ENCODE measurements around the gene NAA16. TPM values are rescaled to one million over a fixed set of nuclear protein-coding genes. Genes with fewer than 3 reads are reported as not detected.

Gene NAA16
- total RNA-seq, 1 experiment from 2014 or later: 9.8 TPM

DNA sequence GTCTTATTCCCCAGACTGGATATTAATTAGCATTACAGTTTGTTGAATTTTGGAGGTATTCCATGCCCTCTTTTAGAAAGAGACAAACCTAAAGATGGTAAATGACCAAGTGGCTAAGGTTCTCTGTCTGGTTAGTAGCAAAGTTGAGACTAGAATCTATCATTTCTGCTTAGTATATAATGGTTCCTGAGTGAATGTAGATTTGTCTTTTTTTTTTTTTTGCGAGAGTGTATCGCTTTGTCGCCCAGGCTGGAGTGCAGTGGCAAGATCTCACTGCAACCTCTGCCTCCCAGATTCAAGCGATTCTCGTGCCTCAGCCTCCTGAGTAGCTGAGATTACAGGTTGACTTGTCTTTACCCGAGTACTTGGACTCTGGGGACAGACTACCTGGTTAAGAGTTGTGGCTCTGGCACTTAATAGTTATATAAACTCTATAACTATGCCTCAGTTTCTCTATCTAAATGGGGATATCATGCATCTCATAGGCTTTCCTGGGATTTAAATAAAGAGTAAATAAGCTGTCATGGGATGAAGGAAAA, 2.7 kb downstream of the NAA16 start:
- Histone ChIP-seq H3K27me3 (ENCODE audit: low read length) (no peaks in the 10 kb centered on the region), H3K4me3 (ENCODE audit: low read length) (peak overlapping the region; percentile 89), H3K9me2 (replicated peaks; ENCODE audit: low read length) (no peaks in the 10 kb centered on the region), H3K79me2 (ENCODE audit: low read length) (peaks cover 77% of the 10 kb centered on the region), H3F3A (ENCODE audit: low read length, unreplicated experiment) (no peaks in the 10 kb centered on the region), H3K4me2 (ENCODE audit: low read length) (peak overlapping the region; percentile 81), H2AFZ (ENCODE audit: low read length) (no peak overlapping the region), H3K27ac (ENCODE audit: low read length) (no peak overlapping the region), H4K20me1 (ENCODE audit: low read length) (peaks cover 19% of the 10 kb centered on the region; the same call in 1 of the 2 replicates), H3K9ac (ENCODE audit: low read length) (peak overlapping the region; percentile 98; the same call in 1 of the 2 replicates), H3K9me3 (ENCODE audit: low read length) (no peaks in the 10 kb centered on the region), H3K4me1 (ENCODE audit: insufficient read depth, low read length) (peaks cover 18% of the 10 kb centered on the region; the same call in 1 of the 2 replicates), H3K36me3 (ENCODE audit: low read depth, low read length) (no peaks in the 10 kb centered on the region)
- no TSS peak for BruUV-seq (replicated peaks)
- ATAC-seq (no peak), DNase-seq (no peak)
- TF ChIP-seq, protein P1, sequence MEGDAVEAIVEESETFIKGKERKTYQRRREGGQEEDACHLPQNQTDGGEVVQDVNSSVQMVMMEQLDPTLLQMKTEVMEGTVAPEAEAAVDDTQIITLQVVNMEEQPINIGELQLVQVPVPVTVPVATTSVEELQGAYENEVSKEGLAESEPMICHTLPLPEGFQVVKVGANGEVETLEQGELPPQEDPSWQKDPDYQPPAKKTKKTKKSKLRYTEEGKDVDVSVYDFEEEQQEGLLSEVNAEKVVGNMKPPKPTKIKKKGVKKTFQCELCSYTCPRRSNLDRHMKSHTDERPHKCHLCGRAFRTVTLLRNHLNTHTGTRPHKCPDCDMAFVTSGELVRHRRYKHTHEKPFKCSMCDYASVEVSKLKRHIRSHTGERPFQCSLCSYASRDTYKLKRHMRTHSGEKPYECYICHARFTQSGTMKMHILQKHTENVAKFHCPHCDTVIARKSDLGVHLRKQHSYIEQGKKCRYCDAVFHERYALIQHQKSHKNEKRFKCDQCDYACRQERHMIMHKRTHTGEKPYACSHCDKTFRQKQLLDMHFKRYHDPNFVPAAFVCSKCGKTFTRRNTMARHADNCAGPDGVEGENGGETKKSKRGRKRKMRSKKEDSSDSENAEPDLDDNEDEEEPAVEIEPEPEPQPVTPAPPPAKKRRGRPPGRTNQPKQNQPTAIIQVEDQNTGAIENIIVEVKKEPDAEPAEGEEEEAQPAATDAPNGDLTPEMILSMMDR (conservative IDR thresholded peaks at IDR 0.05; ENCODE audit: low read depth, low read length): no peak
- TF ChIP-seq EZH2 (IDR thresholded peaks at IDR 0.05; ENCODE audit: low read length, unreplicated experiment) (no peak), EZH2phosphoT487 (IDR thresholded peaks at IDR 0.05; ENCODE audit: borderline replicate concordance, low read length) (no peak)
- ChIA-PET CTCF (interaction anchor here (0.7 kb wide), 1 partner anchor 56 kb away, joined by 3 read pairs; no protein-coding TSS in a partner anchor), POLR2A (ENCODE audit: unreplicated experiment) (no interaction called here)
- intact Hi-C loops (cut with micrococcal nuclease): loop anchor here (10.0 kb wide), 2 partner anchors 179 to 249 kb away; partner anchors contain the start of genes KBTBD6 and WBP4

DNA sequence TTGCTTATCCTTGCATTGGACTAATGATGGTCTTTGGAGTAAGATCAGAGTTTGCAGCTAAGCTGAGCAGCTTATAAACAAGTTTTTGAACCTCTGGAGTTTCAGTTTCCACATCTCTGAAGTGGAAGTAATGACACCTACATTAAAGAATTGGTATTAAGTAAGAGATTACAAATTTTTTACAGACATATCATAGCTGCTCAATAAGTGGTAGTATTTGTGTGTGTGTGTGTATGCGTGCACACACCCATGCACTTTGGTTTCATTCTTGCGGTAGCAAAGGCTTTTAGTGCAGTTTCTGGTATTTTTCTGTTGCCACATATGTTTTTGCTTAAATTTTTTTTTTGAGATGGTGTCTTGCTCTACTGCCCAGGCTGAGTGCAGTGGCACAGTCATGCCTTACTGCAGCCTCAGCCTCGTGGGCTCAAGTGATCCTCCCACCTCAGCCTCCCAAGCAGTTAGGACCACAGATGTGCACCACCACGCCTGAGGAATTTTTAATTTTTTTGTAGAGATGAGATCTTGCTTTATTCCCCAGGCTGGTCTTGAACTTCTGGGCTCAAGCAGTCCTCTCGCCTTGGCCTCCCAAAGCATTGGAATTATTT, 4.5 kb downstream of the NAA16 start:
- intact Hi-C loops (cut with micrococcal nuclease): loop anchor here (10.0 kb wide), 2 partner anchors 181 to 251 kb away; partner anchors contain the start of genes KBTBD6 and WBP4
- no peak overlapping the region for H2AFZ ChIP-seq (ENCODE audit: low read length)
- TF ChIP-seq EZH2 (IDR thresholded peaks at IDR 0.05; ENCODE audit: low read length, unreplicated experiment) (no peak), EZH2phosphoT487 (IDR thresholded peaks at IDR 0.05; ENCODE audit: borderline replicate concordance, low read length) (no peak)
- TF ChIP-seq, protein P1 (conservative IDR thresholded peaks at IDR 0.05; ENCODE audit: low read depth, low read length): no peak
- ChIA-PET CTCF (no interaction called here), POLR2A (ENCODE audit: unreplicated experiment) (no interaction called here)
- H3F3A ChIP-seq (ENCODE audit: low read length, unreplicated experiment): no peaks in the 10 kb centered on the region
- no peak overlapping the region for H3K27ac ChIP-seq (ENCODE audit: low read length)
- H3K4me1 ChIP-seq (ENCODE audit: insufficient read depth, low read length): peaks cover 15% of the 10 kb centered on the region; the same call in 1 of the 2 replicates
- peaks cover 95% of the 10 kb centered on the region for H3K79me2 ChIP-seq (ENCODE audit: low read length)
- H3K4me2 ChIP-seq (ENCODE audit: low read length): no peak overlapping the region
- H3K9ac ChIP-seq (ENCODE audit: low read length): no peak overlapping the region
- H3K9me2 ChIP-seq (replicated peaks; ENCODE audit: low read length): no peaks in the 10 kb centered on the region
- no peaks in the 10 kb centered on the region for H3K36me3 ChIP-seq (ENCODE audit: low read depth, low read length)
- no peak overlapping the region for H3K4me3 ChIP-seq (ENCODE audit: low read length)
- H3K9me3 ChIP-seq (ENCODE audit: low read length): no peaks in the 10 kb centered on the region
- DNase-seq (no peak), ATAC-seq (no peak)
- H4K20me1 ChIP-seq (ENCODE audit: low read length): peaks cover 19% of the 10 kb centered on the region; the same call in 1 of the 2 replicates
- no peaks in the 10 kb centered on the region for H3K27me3 ChIP-seq (ENCODE audit: low read length)
- BruUV-seq (replicated peaks): no TSS peak

DNA sequence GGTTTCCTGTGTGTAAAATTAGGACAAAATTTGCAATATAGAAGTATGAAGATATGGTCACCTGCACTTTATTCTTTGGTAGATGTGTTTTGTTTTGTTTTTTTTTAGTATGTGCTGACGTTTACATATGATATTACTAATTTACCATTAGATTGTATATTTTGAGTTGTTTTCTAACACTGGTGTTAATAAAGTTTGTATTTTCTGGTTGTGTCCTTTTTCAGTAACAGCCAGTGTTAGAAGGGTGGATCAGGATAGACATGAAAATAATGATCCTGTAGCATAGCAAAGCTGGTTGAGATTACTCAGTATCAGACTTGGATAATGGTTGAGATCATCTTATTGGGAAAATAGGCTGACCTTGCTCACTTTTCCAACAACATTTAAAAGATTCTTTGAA, 6.2 kb downstream of the NAA16 start:
- CTCF ChIA-PET: no interaction called here
- no peaks in the 10 kb centered on the region for H3K9me3 ChIP-seq (ENCODE audit: low read length)
- H3K9ac ChIP-seq (ENCODE audit: low read length): no peak overlapping the region
- ATAC-seq (no peak), DNase-seq (no peak)
- no peaks in the 10 kb centered on the region for H3K27me3 ChIP-seq (ENCODE audit: low read length)
- POLR2A ChIA-PET (ENCODE audit: unreplicated experiment): no interaction called here
- H3K4me3 ChIP-seq (ENCODE audit: low read length): no peak overlapping the region
- H3K36me3 ChIP-seq (ENCODE audit: low read depth, low read length): no peaks in the 10 kb centered on the region
- H3K79me2 ChIP-seq (ENCODE audit: low read length): peaks cover 99% of the 10 kb centered on the region
- TF ChIP-seq EZH2phosphoT487 (IDR thresholded peaks at IDR 0.05; ENCODE audit: borderline replicate concordance, low read length): no peak
- H4K20me1 ChIP-seq (ENCODE audit: low read length): peaks cover 19% of the 10 kb centered on the region; the same call in 1 of the 2 replicates
- H3K4me2 ChIP-seq (ENCODE audit: low read length): no peak overlapping the region
- H3K27ac ChIP-seq (ENCODE audit: low read length): no peak overlapping the region
- no peak overlapping the region for H2AFZ ChIP-seq (ENCODE audit: low read length)
- H3K9me2 ChIP-seq (replicated peaks; ENCODE audit: low read length): no peaks in the 10 kb centered on the region
- intact Hi-C loops (cut with micrococcal nuclease): loop anchor here (10.0 kb wide), 2 partner anchors 182 to 252 kb away; partner anchors contain the start of genes KBTBD6 and WBP4
- H3K4me1 ChIP-seq (ENCODE audit: insufficient read depth, low read length): peaks cover 14% of the 10 kb centered on the region; the same call in 1 of the 2 replicates
- BruUV-seq (replicated peaks): no TSS peak
- no peaks in the 10 kb centered on the region for H3F3A ChIP-seq (ENCODE audit: low read length, unreplicated experiment)
